Diencephalon (tissue), 1 donor: Measurements from ENCODE around the gene OR52E1. TPM values are rescaled to one million over a fixed set of nuclear protein-coding genes. Genes with fewer than 3 reads are reported as not detected.

Experiments
- total RNA-seq: library from RNA; depleted of rRNA; stranded (reverse); fragments of >200 nt; gene quantifications from one replicate; pipeline ENCODE4 v1.2.3, GENCODE V29; 2014

The OR52E1 gene
- total RNA-seq: not detected

GRCh38 chr11:5069272-5069671 lies at the start of gene OR52E1:
Gene OR52E1 (plus strand): TSS chr11:5069572.

GRCh38 chr11:5046226-5046625 lies 23.1 kb upstream of the OR52E1 start, which contains the start of gene OR52J3:
Gene OR52J3 (plus strand): TSS chr11:5046526. CDS start chr11:5046526, 0 bp downstream.

GRCh38 chr11:5059391-5059790 lies 10.0 kb upstream of the OR52E1 start, which contains the start of gene OR52E2:
Gene OR52E2 (minus strand): TSS chr11:5059627. CDS start chr11:5059627, 0 bp downstream.

Other genes with a start within 250 kb of the OR52E1 start
- gene OR51F2, start 248.3 kb upstream of the OR52E1 start, total RNA-seq: not detected
- gene OR51S1, start 220.4 kb upstream of the OR52E1 start, total RNA-seq: not detected
- not detected for gene OR51T1, start 187.7 kb upstream of the OR52E1 start, total RNA-seq
- gene OR51A7, start 165.8 kb upstream of the OR52E1 start, total RNA-seq: not detected
- not detected for gene OR51G2, start 150.2 kb upstream of the OR52E1 start, total RNA-seq
- not detected for gene OR51G1, start 145.2 kb upstream of the OR52E1 start, total RNA-seq
- not detected for gene OR51A4, start 122.0 kb upstream of the OR52E1 start, total RNA-seq
- gene OR51A2, start 113.9 kb upstream of the OR52E1 start, total RNA-seq: not detected
- gene OR51L1, start 74.7 kb upstream of the OR52E1 start, total RNA-seq: not detected
- gene OR52J3, start 23.0 kb upstream of the OR52E1 start, total RNA-seq: not detected
- not detected for gene OR52E2, start 9.9 kb upstream of the OR52E1 start, total RNA-seq
- not detected for gene OR52A5, start 68.8 kb downstream of the OR52E1 start, total RNA-seq
- not detected for gene OR52A1, start 85.2 kb downstream of the OR52E1 start, total RNA-seq
- gene OR51V1, start 131.1 kb downstream of the OR52E1 start, total RNA-seq: not detected
- 550 TPM for gene HBB, start 157.5 kb downstream of the OR52E1 start, total RNA-seq
- not detected for gene HBD, start 164.9 kb downstream of the OR52E1 start, total RNA-seq
- gene HBG1, start 180.3 kb downstream of the OR52E1 start, total RNA-seq: 3.5 TPM
- 2,344 TPM for gene HBG2, start 185.2 kb downstream of the OR52E1 start, total RNA-seq
- 13.8 TPM for gene HBE1, start 200.4 kb downstream of the OR52E1 start, total RNA-seq
- gene OR51B4, start 232.4 kb downstream of the OR52E1 start, total RNA-seq: not detected